GM21723 (cell line): Measurements from ENCODE around the gene SERBP1.
"Not testable (repeated sequence)": the region's sequence is repeated elsewhere in the genome, so short reads cannot be mapped to it uniquely, and the experiment has no call there.

Source experiments
- ATAC-seq: cut with Tn5 transposase; IDR thresholded peaks from one replicate; pipeline ENCODE4 v1.9.1; 2021; ENCODE audit warnings: mild to moderate bottlenecking, moderate library complexity; ENCODE audit not compliant: unreplicated experiment

The SERBP1 gene

DNA sequence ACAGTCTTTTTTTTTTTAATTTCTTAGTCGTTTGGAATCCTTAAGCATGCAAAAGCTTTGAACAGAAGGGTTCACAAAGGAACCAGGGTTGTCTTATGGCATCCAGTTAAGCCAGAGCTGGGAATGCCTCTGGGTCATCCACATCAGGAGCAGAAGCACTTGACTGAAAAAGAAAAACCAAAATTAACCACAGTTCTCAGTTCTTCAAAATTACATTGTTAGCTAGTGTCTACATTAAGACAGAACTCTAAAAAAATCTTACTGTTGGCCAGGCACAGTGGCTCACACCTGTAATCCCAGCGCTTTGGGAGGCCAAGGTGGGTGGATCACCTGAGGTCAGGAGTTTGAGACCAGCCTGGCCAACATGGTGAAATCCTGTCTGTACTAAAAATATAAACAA lies 17.1 kb downstream of the SERBP1 start:
- ATAC-seq, result not testable (repeated sequence)

- no peak for ATAC-seq
Measured at GRCh38 chr1:67408148-67408547, 22.1 kb downstream of the SERBP1 start.

DNA sequence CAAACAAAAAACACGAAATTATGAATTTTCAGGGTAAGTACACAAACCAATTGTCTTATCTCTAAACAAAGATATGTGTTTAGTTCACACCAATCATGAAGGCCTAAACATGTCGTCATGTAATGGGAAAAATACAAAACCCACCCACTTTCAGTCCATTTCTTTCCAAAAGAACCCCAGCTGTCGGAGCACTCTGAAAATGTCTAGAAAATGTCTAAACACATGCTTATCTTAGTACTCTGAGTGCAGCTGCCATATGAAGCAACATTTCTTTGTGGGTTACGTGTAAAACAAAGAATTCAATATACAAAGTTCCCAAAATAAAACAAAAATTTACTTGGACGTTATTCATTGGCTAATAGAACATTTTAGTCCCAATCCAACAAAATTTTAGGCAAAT lies 22.7 kb downstream of the SERBP1 start:
- ATAC-seq, result no peak

DNA sequence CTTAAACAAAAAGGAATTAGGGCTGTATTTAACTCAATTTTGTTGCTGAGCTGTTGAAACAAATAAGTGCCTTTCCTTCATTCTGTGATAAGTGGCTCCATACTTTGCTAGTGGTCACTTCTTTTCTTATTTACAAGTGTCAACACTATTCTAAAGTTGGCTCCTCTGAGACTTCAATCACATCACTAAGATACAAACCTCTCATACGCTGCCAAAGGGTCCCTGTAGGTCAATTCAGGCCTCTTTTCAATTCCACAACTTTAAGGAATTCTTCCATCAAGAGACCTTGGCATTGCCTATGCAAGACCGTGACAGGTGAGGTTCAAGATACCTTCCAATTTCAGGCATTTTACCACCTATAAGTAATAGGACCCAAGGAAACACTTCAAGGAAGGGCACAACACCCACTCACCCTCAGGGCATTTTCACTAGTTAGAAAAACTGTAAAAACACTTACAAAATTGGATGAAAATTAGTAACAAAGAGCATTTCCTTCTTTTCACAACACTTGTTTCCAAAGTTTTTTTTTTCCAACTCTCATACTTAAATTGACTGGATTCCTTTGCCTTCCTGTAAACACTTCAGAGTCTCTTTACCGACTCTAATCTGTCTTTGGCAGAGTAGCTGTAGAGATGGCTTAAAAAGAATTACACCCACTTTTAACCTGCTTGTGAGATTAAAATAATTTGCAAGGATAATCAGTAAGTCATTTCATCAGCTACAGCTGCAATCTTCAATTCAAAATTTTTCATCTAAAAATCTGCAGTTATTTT lies 24.5 kb downstream of the SERBP1 start:
- ATAC-seq, result no peak

GRCh38 chr1:67404212-67404620 lies 26.0 kb downstream of the SERBP1 start:
- no peak for ATAC-seq

- no peak for ATAC-seq
Measured at GRCh38 chr1:67401443-67401842, 28.8 kb downstream of the SERBP1 start.

DNA sequence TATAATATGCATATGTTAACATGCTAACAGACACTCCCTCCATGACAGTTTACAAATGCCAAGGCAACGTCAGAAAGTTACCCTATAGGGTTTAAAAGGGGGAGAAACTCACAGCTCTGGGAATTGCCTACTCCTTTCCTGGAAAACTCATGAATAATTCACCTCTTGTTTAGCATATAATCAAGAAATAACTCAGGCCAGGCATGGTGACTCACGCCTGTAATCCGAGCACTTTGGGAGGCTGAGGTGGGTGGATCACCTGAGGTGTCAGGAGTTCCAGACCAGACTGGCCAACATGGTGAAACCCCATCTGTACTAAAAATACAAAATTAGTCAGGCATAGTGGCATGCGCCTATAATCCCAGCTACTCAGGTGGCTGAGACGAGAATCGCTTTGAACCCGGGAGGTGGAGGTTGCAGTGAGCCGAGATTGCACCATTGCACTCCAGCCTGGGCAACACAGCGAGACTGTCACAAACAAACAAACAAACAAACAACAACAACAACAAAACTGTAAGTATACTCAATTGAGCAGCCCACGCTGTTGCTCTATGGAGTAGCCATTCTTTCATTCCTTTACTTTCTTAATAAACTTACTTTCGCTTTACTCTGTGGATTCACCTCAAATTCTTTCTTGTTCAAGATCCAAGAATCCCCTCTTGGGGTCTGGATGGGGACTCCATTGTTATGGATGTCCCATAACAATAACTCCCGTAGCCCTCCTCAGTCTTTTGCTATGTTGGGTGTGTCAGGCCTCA lies 30.0 kb downstream of the SERBP1 start:
- ATAC-seq, result not testable (repeated sequence)

DNA sequence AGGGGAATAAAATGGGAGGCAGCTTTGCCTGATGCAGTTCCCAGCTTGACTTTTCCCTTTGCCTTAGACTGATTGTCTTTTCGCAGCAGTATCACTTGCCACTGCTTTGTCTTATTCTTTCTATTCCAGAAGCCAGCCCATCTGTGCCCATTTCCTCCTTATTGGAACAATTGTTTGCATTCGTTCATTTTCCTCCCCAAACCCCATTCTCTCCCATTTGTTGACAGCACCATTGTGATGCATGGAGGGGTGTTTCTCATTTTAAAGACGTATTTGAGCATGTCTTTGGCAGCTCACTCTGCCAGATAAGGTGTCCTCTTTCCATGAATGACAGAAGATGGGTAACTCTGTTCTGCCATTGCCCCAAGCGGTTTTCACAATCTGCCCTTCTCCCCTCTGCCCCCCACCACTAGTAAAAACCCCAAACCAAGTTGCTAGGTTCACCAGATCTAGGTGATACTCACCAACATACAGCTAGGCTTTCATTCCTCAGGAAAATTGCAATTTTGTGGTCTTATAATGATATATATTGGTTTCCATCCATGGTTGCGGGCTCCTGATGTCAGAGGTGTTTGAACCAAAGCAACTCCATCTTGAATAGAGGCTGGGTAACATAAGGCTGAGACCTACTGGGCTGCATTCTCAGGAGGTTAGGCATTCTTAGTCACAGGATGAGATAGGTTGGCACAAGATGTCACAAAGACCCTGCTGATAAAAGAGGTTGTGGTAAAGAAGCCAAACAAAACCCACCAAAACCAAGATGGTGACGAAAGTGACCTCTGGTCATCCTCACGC lies 30.8 kb downstream of the SERBP1 start:
- ATAC-seq, result no peak

DNA sequence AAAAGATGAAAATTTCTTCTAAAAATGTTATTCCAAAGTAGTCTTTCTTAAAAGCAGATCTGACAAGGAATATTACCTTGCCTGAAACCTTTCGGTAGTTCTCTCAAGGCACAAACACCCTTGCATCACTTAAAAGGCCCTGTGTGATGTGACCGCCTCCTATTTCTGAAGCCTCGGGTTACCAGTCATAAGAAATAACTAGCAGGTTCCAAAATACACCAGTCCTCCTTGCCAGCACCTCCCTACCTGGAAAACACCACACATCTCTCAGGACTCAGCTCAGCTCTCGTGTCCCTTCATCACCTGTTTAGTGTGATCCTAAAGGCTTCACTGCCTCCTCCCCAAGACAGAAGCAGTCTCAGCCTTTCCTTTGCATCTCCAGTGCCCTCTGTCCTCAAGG lies 35.7 kb downstream of the SERBP1 start:
- ATAC-seq, result no peak

DNA sequence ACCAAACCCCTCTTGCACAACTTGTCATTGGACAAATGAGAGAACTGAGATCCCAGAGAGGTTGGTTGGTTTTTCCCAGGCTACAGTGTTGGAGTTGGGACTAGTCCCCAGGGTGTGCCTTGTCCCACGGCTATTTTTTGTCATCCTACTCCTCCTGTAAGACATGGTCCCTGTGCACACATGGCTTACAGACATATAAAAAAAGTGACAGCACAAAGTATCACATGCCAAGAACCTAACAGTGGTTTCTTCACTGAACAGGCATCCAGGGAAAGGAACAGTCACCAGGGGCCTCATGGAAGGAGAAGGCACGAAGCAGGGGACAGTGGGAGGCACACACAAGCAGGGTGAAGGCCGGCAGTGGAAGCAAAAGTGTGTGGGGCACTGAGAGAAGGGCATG lies 36.5 kb downstream of the SERBP1 start:
- no peak for ATAC-seq

DNA sequence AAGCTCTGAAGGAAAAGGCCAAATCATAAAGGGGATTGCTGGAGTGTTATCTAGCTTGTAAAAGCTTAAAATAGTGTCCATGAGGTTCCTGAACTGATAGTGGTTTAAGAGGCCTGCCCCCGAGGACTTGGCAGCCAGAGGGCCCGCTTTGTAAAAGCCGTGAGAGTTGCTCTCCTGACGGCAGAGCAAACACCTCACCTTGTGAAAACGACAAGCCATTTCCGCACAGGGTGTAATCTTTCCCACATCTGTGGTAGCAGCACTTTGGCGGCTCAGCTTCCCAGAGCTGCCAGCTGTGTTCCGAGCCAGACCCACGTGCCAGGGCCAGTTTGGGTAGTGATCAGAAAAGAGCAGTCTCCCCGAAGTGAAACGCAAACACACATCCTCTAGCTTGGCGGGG lies 37.0 kb downstream of the SERBP1 start:
- no peak for ATAC-seq

- no peak for ATAC-seq
Measured at GRCh38 chr1:67390041-67390887, 39.9 kb downstream of the SERBP1 start.

DNA sequence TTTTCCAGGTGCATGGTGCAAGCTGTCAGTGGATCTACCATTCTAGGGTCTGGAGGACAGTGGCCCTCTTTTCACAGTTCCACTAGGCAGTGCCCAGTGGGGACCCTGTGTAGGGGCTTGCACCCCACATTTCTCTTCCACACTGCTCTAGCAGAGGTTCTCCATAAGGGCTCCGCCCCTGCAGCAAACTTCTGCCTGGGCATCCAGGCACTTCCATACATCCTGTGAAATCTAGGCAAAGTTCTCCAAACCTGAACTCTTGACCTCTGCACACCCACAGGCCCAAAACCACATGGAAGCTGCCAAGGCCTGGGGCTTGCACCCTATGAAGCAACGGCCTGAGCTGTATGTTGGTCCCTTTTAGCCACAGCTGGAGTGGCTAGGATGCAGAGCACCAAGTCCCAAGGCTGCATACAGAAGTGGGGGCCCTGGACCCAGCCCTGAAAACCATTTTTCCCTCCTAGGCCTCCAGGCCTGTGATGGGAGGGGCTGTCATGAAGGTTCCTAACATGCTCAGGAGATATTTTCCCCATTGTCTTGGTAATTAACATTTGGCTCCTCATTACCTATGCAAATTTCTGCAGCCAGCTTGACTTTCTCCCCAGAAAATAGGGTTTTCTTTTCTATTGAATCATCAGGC lies 46.1 kb downstream of the SERBP1 start:
- no peak for ATAC-seq

DNA sequence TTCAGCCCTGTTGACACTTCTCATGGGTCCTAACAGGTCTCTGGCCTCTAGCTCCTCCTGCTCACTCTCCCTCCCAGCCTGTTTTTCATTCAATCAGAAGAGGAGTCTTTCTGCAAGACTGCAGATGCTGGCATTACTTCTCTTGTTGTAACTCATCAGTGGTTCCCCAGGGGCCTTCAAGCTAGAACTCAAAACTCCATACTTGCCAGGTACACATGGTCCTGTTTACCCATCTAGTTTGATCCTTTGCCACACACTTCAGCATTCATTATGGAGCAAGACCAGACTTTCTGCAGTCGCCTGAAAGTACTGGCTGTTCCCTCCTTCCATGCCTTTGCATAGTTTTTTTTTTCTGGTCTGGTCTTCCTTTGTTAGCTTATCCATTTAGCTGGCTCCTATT lies 47.9 kb downstream of the SERBP1 start:
- no peak for ATAC-seq

DNA sequence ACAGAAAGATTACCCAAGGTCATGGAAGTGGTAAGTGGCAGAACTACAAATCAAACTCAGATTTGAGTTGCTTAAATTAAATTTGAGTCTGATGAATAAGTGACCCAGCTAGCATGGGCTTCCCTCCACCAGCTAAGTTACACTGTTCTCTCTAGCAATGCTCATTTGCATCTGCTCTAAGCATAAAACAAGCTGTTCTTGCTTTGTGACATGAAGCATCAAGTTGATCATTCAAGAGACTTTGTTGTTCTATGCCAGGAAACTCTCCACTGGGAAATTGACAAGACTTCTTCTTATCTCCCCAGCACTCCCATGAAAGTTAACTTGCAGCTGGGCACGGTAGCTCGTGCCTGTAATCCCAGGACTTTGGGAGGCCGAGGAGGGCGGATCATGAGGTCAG lies 49.0 kb downstream of the SERBP1 start:
- no peak for ATAC-seq

DNA sequence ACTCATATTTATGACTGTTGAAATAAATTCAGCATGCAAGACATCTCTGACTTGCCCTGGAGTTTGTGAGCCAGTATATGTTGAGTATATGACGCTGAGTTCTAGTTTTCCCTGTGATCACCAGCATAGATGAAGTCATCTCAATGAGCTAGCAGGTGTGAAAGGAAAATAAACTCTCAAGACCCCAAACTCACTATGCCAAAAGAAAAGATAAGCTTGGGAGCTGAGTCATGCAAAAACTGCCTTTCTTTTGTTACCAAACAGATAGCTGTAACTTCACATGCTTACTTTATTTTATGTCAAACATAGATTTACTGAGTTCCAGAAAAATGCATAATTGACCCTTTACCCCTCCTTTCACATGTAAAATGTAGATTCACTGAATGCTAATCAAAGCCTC lies 52.9 kb downstream of the SERBP1 start:
- ATAC-seq, result no peak

DNA sequence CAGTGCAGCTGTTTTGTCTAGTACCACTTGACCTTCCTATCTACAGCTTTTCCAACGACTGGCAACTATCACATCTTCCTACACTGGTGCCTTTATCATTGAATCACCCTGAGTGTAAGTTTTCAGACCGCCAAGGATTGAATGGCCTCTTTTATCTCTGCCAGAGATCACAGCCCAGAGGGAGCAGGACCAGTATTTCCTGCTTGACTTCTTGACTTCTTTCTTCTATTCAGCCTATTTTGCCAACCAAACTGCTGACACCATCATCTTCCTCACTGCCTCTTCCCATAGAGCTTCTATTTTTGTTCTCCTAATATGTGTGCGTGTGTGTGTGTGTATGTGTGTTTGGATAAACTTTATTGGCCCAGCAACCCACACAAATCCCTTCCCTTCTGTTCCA lies 53.8 kb downstream of the SERBP1 start:
- no peak for ATAC-seq

DNA sequence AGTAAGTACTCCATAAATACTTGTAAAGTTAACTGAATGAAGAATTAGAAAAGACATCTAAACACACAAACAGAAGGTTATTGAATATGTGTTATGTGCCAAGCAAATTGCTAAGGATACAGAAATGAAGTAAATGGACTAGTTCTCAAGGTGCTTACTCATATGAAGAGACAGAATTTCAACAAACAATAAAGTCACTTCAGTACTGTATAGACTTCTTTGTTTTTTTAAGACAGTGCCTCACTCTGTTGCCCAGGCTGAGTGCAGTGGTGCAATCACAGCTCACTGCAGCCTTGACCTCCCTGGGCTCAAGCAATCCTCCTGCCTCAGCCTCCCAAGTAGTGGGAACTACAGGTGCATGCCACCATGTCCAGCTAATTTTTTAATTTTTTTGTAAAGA lies 57.3 kb downstream of the SERBP1 start:
- no peak for ATAC-seq

- ATAC-seq, result no peak
Measured at GRCh38 chr1:67372136-67372535, 58.1 kb downstream of the SERBP1 start.

GRCh38 chr1:67371681-67372080 lies 58.5 kb downstream of the SERBP1 start:
- ATAC-seq, result no peak
